GM19351 (cell line): Measurements from ENCODE around the gene XRCC1.
A peak's percentile ranks its signal among the peaks of the same experiment; 100 is the strongest.
"Not testable (repeated sequence)": the region's sequence is repeated elsewhere in the genome, so short reads cannot be mapped to it uniquely, and the experiment has no call there.

Source experiments
- ATAC-seq: cut with Tn5 transposase; IDR thresholded peaks from one replicate; pipeline ENCODE4 v1.9.1; 2021; ENCODE audit warnings: mild to moderate bottlenecking, moderate library complexity; ENCODE audit not compliant: unreplicated experiment

XRCC1 gene

GRCh38 chr19:43575156-43575950 is at the start of gene XRCC1, which contains the start of gene PINLYP:
TSS of gene XRCC1 (minus strand) at chr19:43575527. CDS start at chr19:43575458, 69 bp downstream.
TSS of gene PINLYP (plus strand) at chr19:43575801. CDS start at chr19:43577192, 1,391 bp downstream.
- peak; percentile 99 for ATAC-seq

- ATAC-seq, result no peak
These were observed 49.6 kb upstream of the XRCC1 start for GRCh38 chr19:43624933-43625332.

- ATAC-seq, result no peak
These were observed 48.8 kb upstream of the XRCC1 start for GRCh38 chr19:43623889-43624670.

- ATAC-seq, result no peak
These were observed 47.6 kb upstream of the XRCC1 start for GRCh38 chr19:43622956-43623355.

- no peak for ATAC-seq
These were observed 46.7 kb upstream of the XRCC1 start for GRCh38 chr19:43622070-43622469.

- no peak for ATAC-seq
These were observed 45.0 kb upstream of the XRCC1 start for GRCh38 chr19:43620061-43621001.

- peak; percentile 74 for ATAC-seq
These were observed 44.1 kb upstream of the XRCC1 start, which contains the start of gene ZNF428 for GRCh38 chr19:43619262-43620060. TSS of gene ZNF428 (minus strand) at chr19:43619629. CDS start at chr19:43614304, 5,325 bp downstream.

GRCh38 chr19:43618921-43619261 is 43.6 kb upstream of the XRCC1 start:
- peak; percentile 13 for ATAC-seq

- ATAC-seq, result no peak
These were observed 41.6 kb upstream of the XRCC1 start for GRCh38 chr19:43616954-43617353.

GRCh38 chr19:43616306-43616705 is 41.0 kb upstream of the XRCC1 start:
- ATAC-seq, result no peak

- ATAC-seq, result no peak
These were observed 37.0 kb upstream of the XRCC1 start for GRCh38 chr19:43612374-43612773.

- no peak for ATAC-seq
These were observed 36.5 kb upstream of the XRCC1 start, which contains the start of gene SRRM5 for GRCh38 chr19:43611788-43612187. TSS of gene SRRM5 (plus strand) at chr19:43612088. CDS start at chr19:43612122, 34 bp downstream.

- no peak for ATAC-seq
These were observed 35.2 kb upstream of the XRCC1 start for GRCh38 chr19:43610493-43610892.

- no peak for ATAC-seq
These were observed 34.5 kb upstream of the XRCC1 start for GRCh38 chr19:43609872-43610271.

- ATAC-seq, result no peak
These were observed 32.2 kb upstream of the XRCC1 start for GRCh38 chr19:43607238-43608205.

GRCh38 chr19:43606569-43607229 is 31.4 kb upstream of the XRCC1 start:
- ATAC-seq, result no peak

- no peak for ATAC-seq
These were observed 30.7 kb upstream of the XRCC1 start for GRCh38 chr19:43605875-43606568.

- ATAC-seq, result not testable (repeated sequence)
These were observed 25.0 kb upstream of the XRCC1 start for GRCh38 chr19:43600326-43600725.
